T-helper 1 cell treated with Interleukin-12 subunit alpha and Interleukin-12 subunit beta and Interleukin-4 antibody, amounts not matched to agents 30 μg/mL and 1 μg/mL, for 36 hours (primary cell): ENCODE data around the gene PPM1L.

Experiments
- H3K27ac Mint-ChIP-seq: one replicate; pipeline ENCODE4 v1.8.0; 2021; ENCODE audit warnings: mild to moderate bottlenecking, mixed read lengths
- H3K27me3 Mint-ChIP-seq: one replicate; pipeline ENCODE4 v1.8.0; 2021; ENCODE audit warnings: low read depth, mixed read lengths
- H3K36me3 Mint-ChIP-seq: one replicate; pipeline ENCODE4 v1.8.0; 2021; ENCODE audit warnings: low read depth, mixed read lengths
- H3K4me1 Mint-ChIP-seq: one replicate; pipeline ENCODE4 v1.8.0; 2021; ENCODE audit warnings: low read depth, mixed read lengths
- H3K4me3 Mint-ChIP-seq: one replicate; pipeline ENCODE4 v1.8.0; 2021; ENCODE audit warnings: mild to moderate bottlenecking, moderate library complexity, mixed read lengths
- H3K9me3 Mint-ChIP-seq: one replicate; pipeline ENCODE4 v1.8.0; 2021; ENCODE audit warnings: mixed read lengths

The PPM1L gene

DNA sequence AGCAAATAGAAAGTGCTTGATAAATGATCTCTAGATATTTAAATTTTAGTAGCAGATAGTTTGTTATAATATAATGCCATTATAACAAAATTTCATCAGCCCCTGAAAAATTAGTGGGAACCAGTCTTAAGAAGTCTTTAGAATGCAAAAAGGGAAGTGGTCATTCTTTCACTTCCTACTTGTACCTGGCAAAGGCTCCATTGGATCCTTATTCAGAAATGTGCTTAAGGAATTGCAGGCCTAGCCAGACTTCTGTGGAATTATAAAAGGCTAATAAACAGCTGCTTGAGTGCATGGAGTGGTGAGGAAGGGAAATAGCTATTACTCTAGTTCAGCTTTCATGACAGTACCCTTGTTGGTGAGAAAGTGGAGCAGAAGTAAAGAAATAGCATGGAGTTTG, 24.2 kb downstream of the PPM1L start:
- Mint-ChIP-seq H3K27ac (no peak overlapping the region), H3K9me3 (no peaks in the 10 kb centered on the region), H3K4me1 (peaks cover 3% of the 10 kb centered on the region), H3K4me3 (no peak overlapping the region), H3K27me3 (peaks cover 3% of the 10 kb centered on the region), H3K36me3 (no peaks in the 10 kb centered on the region)

DNA sequence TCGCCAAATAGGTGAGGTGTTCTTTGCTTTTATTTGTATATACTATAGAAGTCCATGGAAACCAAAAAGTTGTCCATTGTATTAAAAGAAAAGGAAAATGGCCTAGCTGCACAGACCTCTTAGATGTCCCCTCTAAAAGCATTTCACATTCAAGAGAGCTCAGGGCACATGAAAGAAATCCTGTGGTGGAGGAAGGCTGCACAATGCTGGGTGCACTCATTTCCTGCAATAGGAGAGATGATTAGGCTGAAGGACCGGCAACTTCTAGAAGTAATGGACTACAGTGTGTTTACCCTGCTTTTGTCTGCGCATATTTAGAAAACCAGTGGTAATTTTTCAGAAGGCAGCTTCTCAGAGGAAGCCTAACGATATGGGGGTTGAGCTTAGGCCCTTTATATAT, 25.4 kb downstream of the PPM1L start:
- Mint-ChIP-seq H3K4me3 (no peak overlapping the region), H3K36me3 (no peaks in the 10 kb centered on the region), H3K27me3 (peaks cover 3% of the 10 kb centered on the region), H3K4me1 (peaks cover 3% of the 10 kb centered on the region), H3K27ac (no peak overlapping the region), H3K9me3 (no peaks in the 10 kb centered on the region)

DNA sequence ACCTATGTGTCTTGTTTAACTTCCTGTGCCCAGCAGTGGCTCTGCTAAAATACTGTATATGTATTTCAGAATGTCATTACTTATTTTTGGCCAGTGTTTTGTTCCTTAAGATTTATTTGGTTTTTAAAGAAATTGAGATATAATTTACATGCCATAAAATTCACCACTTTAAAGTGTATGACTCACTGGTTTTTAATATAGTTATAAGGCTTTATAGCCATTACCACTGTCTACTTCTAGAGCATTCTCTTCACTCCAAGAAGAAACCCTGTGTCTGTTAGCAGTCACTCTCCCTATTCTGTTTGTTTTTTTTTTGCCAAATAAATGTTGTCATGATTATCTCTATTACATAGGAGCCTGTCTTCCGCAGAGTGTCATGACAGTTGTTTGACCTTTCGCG, 25.8 kb downstream of the PPM1L start:
- no peak overlapping the region for H3K27ac Mint-ChIP-seq
- H3K4me1 Mint-ChIP-seq: peaks cover 3% of the 10 kb centered on the region
- no peak overlapping the region for H3K4me3 Mint-ChIP-seq
- peaks cover 3% of the 10 kb centered on the region for H3K27me3 Mint-ChIP-seq
- no peaks in the 10 kb centered on the region for H3K36me3 Mint-ChIP-seq
- H3K9me3 Mint-ChIP-seq: peaks cover 2% of the 10 kb centered on the region

DNA sequence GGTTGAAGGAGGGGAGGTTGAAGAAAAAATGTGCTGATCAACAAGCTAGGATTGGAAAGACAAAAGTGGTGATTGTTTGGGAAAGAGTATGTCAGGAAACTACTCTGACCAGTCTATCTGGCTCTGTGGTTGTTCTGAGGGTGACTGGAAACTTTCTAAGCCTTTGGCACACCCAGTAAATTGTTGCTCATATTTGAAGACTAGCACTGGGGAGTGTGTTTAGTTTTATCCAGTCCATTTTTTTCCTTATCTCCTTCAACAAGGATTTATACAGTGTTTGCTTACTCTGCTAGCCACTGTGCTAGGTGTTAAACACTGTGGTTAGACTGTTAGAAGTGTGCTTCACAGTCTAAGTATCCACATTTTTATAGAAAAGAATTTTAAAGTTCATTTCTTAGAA, 28.8 kb downstream of the PPM1L start:
- H3K4me1 Mint-ChIP-seq: peaks cover 3% of the 10 kb centered on the region
- no peak overlapping the region for H3K4me3 Mint-ChIP-seq
- peaks cover 16% of the 10 kb centered on the region for H3K9me3 Mint-ChIP-seq
- H3K27ac Mint-ChIP-seq: no peak overlapping the region
- H3K27me3 Mint-ChIP-seq: peaks cover 9% of the 10 kb centered on the region
- no peaks in the 10 kb centered on the region for H3K36me3 Mint-ChIP-seq

- H3K9me3 Mint-ChIP-seq: peaks cover 16% of the 10 kb centered on the region
- H3K4me3 Mint-ChIP-seq: no peak overlapping the region
- peaks cover 13% of the 10 kb centered on the region for H3K27me3 Mint-ChIP-seq
- H3K36me3 Mint-ChIP-seq: no peaks in the 10 kb centered on the region
- H3K4me1 Mint-ChIP-seq: no peaks in the 10 kb centered on the region
- no peak overlapping the region for H3K27ac Mint-ChIP-seq
Observed at GRCh38 chr3:160790726-160791125, 34.7 kb downstream of the PPM1L start.

GRCh38 chr3:160792540-160792939, 36.5 kb downstream of the PPM1L start:
- peaks cover 8% of the 10 kb centered on the region for H3K4me1 Mint-ChIP-seq
- no peak overlapping the region for H3K27ac Mint-ChIP-seq
- peaks cover 3% of the 10 kb centered on the region for H3K36me3 Mint-ChIP-seq
- no peak overlapping the region for H3K4me3 Mint-ChIP-seq
- peaks cover 8% of the 10 kb centered on the region for H3K9me3 Mint-ChIP-seq
- H3K27me3 Mint-ChIP-seq: peaks cover 14% of the 10 kb centered on the region

- no peak overlapping the region for H3K4me3 Mint-ChIP-seq
- H3K9me3 Mint-ChIP-seq: no peaks in the 10 kb centered on the region
- H3K27ac Mint-ChIP-seq: no peak overlapping the region
- H3K4me1 Mint-ChIP-seq: peaks cover 12% of the 10 kb centered on the region
- peaks cover 18% of the 10 kb centered on the region for H3K27me3 Mint-ChIP-seq
- H3K36me3 Mint-ChIP-seq: peaks cover 3% of the 10 kb centered on the region
Observed at GRCh38 chr3:160793722-160794252, 37.8 kb downstream of the PPM1L start.

GRCh38 chr3:160796089-160796812, 40.2 kb downstream of the PPM1L start:
- Mint-ChIP-seq H3K36me3 (peaks cover 3% of the 10 kb centered on the region), H3K27me3 (peaks cover 14% of the 10 kb centered on the region), H3K9me3 (no peaks in the 10 kb centered on the region), H3K4me3 (no peak overlapping the region), H3K27ac (no peak overlapping the region), H3K4me1 (peaks cover 22% of the 10 kb centered on the region)

- no peak overlapping the region for H3K27ac Mint-ChIP-seq
- H3K4me3 Mint-ChIP-seq: no peak overlapping the region
- H3K9me3 Mint-ChIP-seq: no peaks in the 10 kb centered on the region
- H3K36me3 Mint-ChIP-seq: peaks cover 3% of the 10 kb centered on the region
- H3K27me3 Mint-ChIP-seq: peaks cover 14% of the 10 kb centered on the region
- H3K4me1 Mint-ChIP-seq: peaks cover 22% of the 10 kb centered on the region
Observed at GRCh38 chr3:160796813-160797164, 40.8 kb downstream of the PPM1L start.

DNA sequence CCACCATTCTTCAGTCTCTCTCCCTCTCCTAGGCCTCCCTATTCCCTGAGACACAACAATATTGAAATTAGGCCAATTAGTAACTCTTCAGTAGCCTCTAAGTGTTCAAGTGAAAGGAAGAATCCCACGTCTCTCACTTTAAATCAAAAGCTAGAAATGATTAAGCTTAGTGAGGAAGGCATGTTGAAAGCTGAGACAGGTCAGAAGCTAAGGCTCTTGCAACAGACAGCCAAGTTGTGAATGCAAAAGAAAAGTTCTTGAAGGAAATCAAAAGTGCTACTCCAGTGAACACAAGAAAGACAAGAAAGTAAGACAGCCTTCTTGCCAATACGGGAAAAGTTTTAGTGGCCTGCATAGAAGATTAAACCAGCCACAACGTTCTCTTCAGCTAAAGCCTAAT, 41.3 kb downstream of the PPM1L start:
- Mint-ChIP-seq H3K4me3 (no peak overlapping the region), H3K36me3 (peaks cover 3% of the 10 kb centered on the region), H3K9me3 (no peaks in the 10 kb centered on the region), H3K27ac (no peak overlapping the region), H3K4me1 (peaks cover 28% of the 10 kb centered on the region), H3K27me3 (peaks cover 14% of the 10 kb centered on the region)

DNA sequence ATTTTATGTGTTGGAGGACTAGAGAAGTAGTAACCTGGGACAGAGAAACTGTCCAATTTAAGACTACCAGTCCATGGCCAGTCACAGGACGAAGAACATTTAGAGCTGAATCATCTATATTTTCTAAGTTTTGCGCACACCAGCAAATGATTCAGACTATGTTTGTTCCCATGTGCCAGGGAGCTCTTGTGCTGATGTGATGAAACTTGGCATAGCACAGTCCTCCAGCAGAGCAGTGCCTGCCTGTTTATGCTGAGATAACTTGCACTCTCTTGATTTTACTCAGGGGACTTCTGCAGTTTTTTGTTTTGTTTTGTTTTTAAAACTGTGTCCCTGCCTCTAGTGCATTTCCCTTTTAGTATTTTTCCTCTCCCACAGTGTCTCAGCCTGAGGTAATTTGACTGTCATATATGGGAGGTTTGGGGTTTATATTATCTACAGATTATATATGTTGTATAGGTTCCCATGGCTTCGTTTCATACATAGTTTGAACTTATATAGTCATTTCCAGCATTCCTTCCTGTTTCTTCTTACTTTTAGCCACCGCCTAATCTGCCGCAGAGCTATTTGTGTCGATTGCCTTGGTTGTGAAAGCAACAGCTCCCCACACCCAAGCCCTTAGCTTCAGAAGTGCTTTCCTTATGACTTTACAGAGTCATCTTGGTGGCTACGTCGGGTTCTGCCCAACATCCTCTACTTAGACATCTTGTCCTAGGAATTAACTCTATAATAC, 45.5 kb downstream of the PPM1L start:
- Mint-ChIP-seq H3K9me3 (no peaks in the 10 kb centered on the region), H3K27ac (peak overlapping the region; percentile 16), H3K27me3 (peaks cover 22% of the 10 kb centered on the region), H3K4me1 (peaks cover 38% of the 10 kb centered on the region), H3K36me3 (peaks cover 3% of the 10 kb centered on the region), H3K4me3 (peak overlapping the region; percentile 52)

- Mint-ChIP-seq H3K4me1 (peaks cover 22% of the 10 kb centered on the region), H3K9me3 (no peaks in the 10 kb centered on the region), H3K27me3 (peaks cover 11% of the 10 kb centered on the region), H3K36me3 (no peaks in the 10 kb centered on the region), H3K27ac (no peak overlapping the region), H3K4me3 (no peak overlapping the region)
Observed at GRCh38 chr3:160804762-160805161, 48.7 kb downstream of the PPM1L start.

GRCh38 chr3:160806094-160806493, 50.1 kb downstream of the PPM1L start:
- Mint-ChIP-seq H3K4me1 (peaks cover 17% of the 10 kb centered on the region), H3K27ac (no peak overlapping the region), H3K9me3 (no peaks in the 10 kb centered on the region), H3K36me3 (no peaks in the 10 kb centered on the region), H3K27me3 (peaks cover 11% of the 10 kb centered on the region), H3K4me3 (no peak overlapping the region)

- Mint-ChIP-seq H3K27me3 (peaks cover 11% of the 10 kb centered on the region), H3K36me3 (no peaks in the 10 kb centered on the region), H3K9me3 (no peaks in the 10 kb centered on the region), H3K4me3 (no peak overlapping the region), H3K27ac (no peak overlapping the region), H3K4me1 (peaks cover 17% of the 10 kb centered on the region)
Observed at GRCh38 chr3:160806686-160807085, 50.7 kb downstream of the PPM1L start.

DNA sequence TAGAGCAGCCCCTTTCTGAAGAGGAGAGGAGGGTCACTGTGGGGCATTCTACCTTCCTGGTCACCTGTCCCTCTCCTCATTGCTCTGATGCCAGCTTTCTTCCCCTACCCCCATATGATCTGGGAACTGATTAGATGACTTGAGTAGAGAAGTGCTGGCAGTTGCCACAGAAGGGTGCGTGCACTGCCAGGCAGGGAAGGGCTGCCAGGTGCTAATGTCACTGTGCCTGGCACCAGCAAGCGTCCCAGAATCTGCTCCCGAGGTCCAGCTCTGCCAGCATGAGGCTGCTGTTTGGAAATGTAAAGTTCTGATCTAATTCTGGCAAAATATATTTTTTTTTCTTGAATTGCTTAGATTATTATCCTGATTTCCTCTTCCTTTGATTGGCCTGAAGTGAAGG, 52.8 kb downstream of the PPM1L start:
- H3K4me3 Mint-ChIP-seq: no peak overlapping the region
- H3K27me3 Mint-ChIP-seq: peaks cover 11% of the 10 kb centered on the region
- H3K9me3 Mint-ChIP-seq: no peaks in the 10 kb centered on the region
- no peaks in the 10 kb centered on the region for H3K36me3 Mint-ChIP-seq
- H3K27ac Mint-ChIP-seq: no peak overlapping the region
- peaks cover 4% of the 10 kb centered on the region for H3K4me1 Mint-ChIP-seq
